SK-N-MC (cell line): ENCODE measurements around the gene ITGA8.
"Not testable (repeated sequence)": the region's sequence is repeated elsewhere in the genome, so short reads cannot be mapped to it uniquely, and the experiment has no call there.

ENCODE experiments used
- EZH2 ChIP-seq: fragments of 200-600 bp; sonication (generic); IDR thresholded peaks from one replicate; pipeline ENCODE4 v1.6.1; 2017; ENCODE audit warnings: antibody characterized with exemption
- FOXP2 ChIP-seq: optimal IDR thresholded peaks from 2 replicates; pipeline ENCODE3; 2011; ENCODE audit warnings: mild to moderate bottlenecking, moderate library complexity; ENCODE audit not compliant: insufficient read depth; ENCODE audit errors: extremely low read length, control extremely low read depth
- POLR2AphosphoS5 ChIP-seq: IDR thresholded peaks from 2 replicates; pipeline ENCODE4 v1.6.1; 2012; ENCODE audit warnings: mild to moderate bottlenecking, low read depth, low read length, borderline replicate concordance

GRCh38 chr10:15534928-15535538 lies 184.7 kb downstream of the ITGA8 start:
- not testable (repeated sequence) for TF ChIP-seq EZH2, POLR2AphosphoS5, FOXP2
